Ovary (tissue), 9 donors: ENCODE data around the gene TSHZ2. TPM values are rescaled to one million over a fixed set of nuclear protein-coding genes. Genes with fewer than 3 reads are reported as not detected.

ENCODE experiments used
- DNase-seq, 5 donors: peaks; one replicate each; pipeline ENCODE4 v3.0.0-alpha.2; 2019 to 2020
- H3K27ac ChIP-seq, 2 donors: fragments of 200-600 bp; one replicate each; pipeline versions ENCODE4 v1.5.1 to v1.8.0; 2019 to 2022
- H3K27me3 ChIP-seq: fragments of 200-600 bp; one replicate; pipeline ENCODE4 v1.8.0; 2022
- H3K36me3 ChIP-seq: fragments of 200-600 bp; sonication (generic); one replicate; pipeline ENCODE4 v1.5.1; 2019
- H3K4me1 ChIP-seq: one replicate; pipeline ENCODE4 v1.8.1; 2013; ENCODE audit warnings: mild to moderate bottlenecking, moderate library complexity; ENCODE audit not compliant: insufficient read depth
- H3K4me3 ChIP-seq: fragments of 200-600 bp; sonication (generic); one replicate; pipeline ENCODE4 v1.5.1; 2017
- H3K9me3 ChIP-seq, 2 donors: fragments of 200-600 bp in 1 of 2; sonication (generic) in 1 of 2; one replicate each; pipeline versions ENCODE4 v1.5.1 to v1.8.1; 2013 to 2019; ENCODE audit warnings: mild to moderate bottlenecking in 1 of 2, moderate library complexity in 1 of 2
- CTCF ChIP-seq, 3 donors: fragments of 450-650 bp in 2 of 3; fragments of 200-600 bp in 1 of 3; IDR thresholded peaks; one replicate each; pipeline versions ENCODE4 v1.5.1 to v1.8.0; 2016 to 2022; ENCODE audit warnings: antibody characterized with exemption in 3 of 3, mild to moderate bottlenecking in 1 of 3
- EP300 ChIP-seq: sonication (generic); formaldehyde crosslinking; IDR thresholded peaks from one replicate; pipeline ENCODE4 v1.6.1; 2017; ENCODE audit warnings: antibody characterized with exemption
- POLR2A ChIP-seq: fragments of 450-650 bp; IDR thresholded peaks from one replicate; pipeline ENCODE4 v1.6.1; 2017; ENCODE audit warnings: antibody characterized with exemption, mild to moderate bottlenecking, moderate library complexity
- WGBS, 3 donors: extraction: QIAGEN DNeasy Blood & Tissue Kit in 1 of 3; methylation state at CpG; one replicate each; pipeline versions ENCODE4 v1.1.5 to v1.1.7; 2013 to 2017; 5-methylcytosine and 5-hydroxymethylcytosine counted together
- intact Hi-C, 4 donors: fragments of 100-400 bp; cut with DNase I; formaldehyde crosslinking; loops; one replicate each; pipeline versions ENCODE4 v1.11.0 to v1.15.1; 2022 to 2023
- polyA plus RNA-seq, 2 donors: library from polyadenylated mRNA; stranded (reverse); fragments of 200-250 nt in 1 of 2; fragments of 350-450 nt in 1 of 2; fragmentation: Illumina TruSeq in 1 of 2; extraction: RNeasy Lipid Tissue Mini Kit (QIAGEN cat#74804) in 1 of 2; gene quantifications; one replicate each; pipeline ENCODE4 v1.2.3, GENCODE V29; 2013 to 2014
- total RNA-seq, 7 donors: library from RNA; depleted of rRNA in 2 of 7; stranded (reverse); fragments of >200 nt in 2 of 7; fragmentation: NEBNext Ultra II Directional in 3 of 7; extraction: Animal tissue kit (Norgen Biotek cat#: 25700) in 3 of 7; gene quantifications; one replicate each; pipeline versions ENCODE4 v1.1.0 to v1.2.4, GENCODE V29; 2016 to 2023
- donor health status: DM: no; HTN: no; CAD: no; lungs with moderate emphysema.
- donor health status: DM: no; HTN: no; CAD: no.
- donor health status: Bipolar disorder and iron deficiency.
- donor health status: DM: yes; HTN: yes; CAD: no.
- donor health status: DM: no; HTN: no; CAD: no.
- donor health status: DM: yes; HTN: yes; CAD: no.

TSHZ2 gene
- total and polyA plus RNA-seq, 9 donors = 18.2 to 113 (median 40.2) TPM

- H3K4me1 ChIP-seq = no peaks in the 10 kb centered on the region
- H3K27me3 ChIP-seq = no peaks in the 10 kb centered on the region
- TF ChIP-seq POLR2A (no peak), EP300 (no peak), CTCF (IDR thresholded peaks at IDR 0.05) (no peak)
- intact Hi-C loops = no loop called here
- H3K27ac ChIP-seq = no peak overlapping the region
- no peaks in the 10 kb centered on the region for H3K9me3 ChIP-seq
- H3K4me3 ChIP-seq = no peak overlapping the region
- DNase-seq = no peak
- no peaks in the 10 kb centered on the region for H3K36me3 ChIP-seq
- WGBS, 3 donors = 84 to 90% (median 87%) methylated on average over 4 of the region's 4 CpGs
Measured at GRCh38 chr20:53324816-53325215, 352.7 kb downstream of the TSHZ2 start.

- WGBS, 3 donors = 4 to 13% (median 12%) methylated on average over 4 of the region's 4 CpGs
- H3K9me3 ChIP-seq = no peaks in the 10 kb centered on the region
- intact Hi-C loops = no loop called here
- H3K4me1 ChIP-seq = peaks cover 2% of the 10 kb centered on the region
- H3K27ac ChIP-seq = peak overlapping the region in 1 of 2 donors; percentile 44
- H3K36me3 ChIP-seq = no peaks in the 10 kb centered on the region
- TF ChIP-seq POLR2A (no peak), CTCF (IDR thresholded peaks at IDR 0.05) (no peak), EP300 (no peak)
- DNase-seq = no peak
- no peak overlapping the region for H3K4me3 ChIP-seq
- H3K27me3 ChIP-seq = no peaks in the 10 kb centered on the region
Measured at GRCh38 chr20:53328961-53329360, 356.8 kb downstream of the TSHZ2 start.

- Histone ChIP-seq H3K9me3 (no peaks in the 10 kb centered on the region), H3K27me3 (no peaks in the 10 kb centered on the region), H3K4me3 (no peak overlapping the region), H3K36me3 (no peaks in the 10 kb centered on the region), H3K4me1 (peaks cover 2% of the 10 kb centered on the region), H3K27ac (no peak overlapping the region)
- WGBS, 3 donors = 10 to 40% (median 13%) methylated on average over 1 of the region's 1 CpG
- intact Hi-C loops = no loop called here
- no peak for TF ChIP-seq CTCF (IDR thresholded peaks at IDR 0.05)
- TF ChIP-seq EP300 = no peak
- no peak for TF ChIP-seq POLR2A
- no peak for DNase-seq
Measured at GRCh38 chr20:53329781-53330180, 357.6 kb downstream of the TSHZ2 start.

- H3K4me1 ChIP-seq = peaks cover 2% of the 10 kb centered on the region
- no peak overlapping the region for H3K27ac ChIP-seq
- no peaks in the 10 kb centered on the region for H3K9me3 ChIP-seq
- H3K4me3 ChIP-seq = no peak overlapping the region
- H3K27me3 ChIP-seq = no peaks in the 10 kb centered on the region
- WGBS, 3 donors = 26 to 34% (median 32%) methylated on average over 6 of the region's 6 CpGs
- DNase-seq = no peak
- TF ChIP-seq POLR2A (no peak), EP300 (no peak), CTCF (IDR thresholded peaks at IDR 0.05) (no peak)
- intact Hi-C loops = no loop called here
- no peaks in the 10 kb centered on the region for H3K36me3 ChIP-seq
Measured at GRCh38 chr20:53330601-53331140, 358.5 kb downstream of the TSHZ2 start.
